Neutrophil (primary cell): ENCODE data around the gene LRRFIP1.
A peak's percentile ranks its signal among the peaks of the same experiment; 100 is the strongest.
"Not testable (repeated sequence)": the region's sequence is repeated elsewhere in the genome, so short reads cannot be mapped to it uniquely, and the experiment has no call there.

Experiments
- H3K27ac ChIP-seq: fragments of 200-600 bp; sonication (generic); 2 replicates; pipeline ENCODE4 v1.5.1; 2016; ENCODE audit warnings: mild to moderate bottlenecking, moderate library complexity
- H3K27me3 ChIP-seq: fragments of 200-600 bp; sonication (generic); 2 replicates; pipeline ENCODE4 v1.6.0; 2016; ENCODE audit warnings: mild to moderate bottlenecking
- H3K36me3 ChIP-seq: fragments of 200-600 bp; sonication (generic); 2 replicates; pipeline ENCODE4 v1.5.1; 2017
- H3K4me1 ChIP-seq, 2 experiments: fragments of 200-600 bp in 1 of 2; sonication (generic) in 1 of 2; 1 replicate in 1 of 2; 2 replicates in 1 of 2; pipeline versions ENCODE4 v1.5.1 to v1.6.1; 2013 to 2016; ENCODE audit warnings: low read depth in 1 of 2, low read length in 1 of 2, mild to moderate bottlenecking in 1 of 2, moderate library complexity in 1 of 2; ENCODE audit not compliant: control insufficient read depth in 1 of 2, insufficient read depth in 1 of 2
- H3K4me3 ChIP-seq, 2 experiments: fragments of 200-600 bp in 1 of 2; sonication (generic) in 1 of 2; 1 replicate in 1 of 2; 2 replicates in 1 of 2; pipeline ENCODE4 v1.5.1; 2013 to 2016; ENCODE audit warnings: low read depth in 1 of 2, low read length in 1 of 2, mild to moderate bottlenecking in 1 of 2, moderate library complexity in 1 of 2
- H3K9me3 ChIP-seq: fragments of 200-600 bp; sonication (generic); 2 replicates; pipeline ENCODE4 v1.5.1; 2016
- CTCF ChIP-seq: fragments of 200-600 bp; sonication (generic); IDR thresholded peaks from 2 replicates; pipeline ENCODE4 v1.5.1; 2016; ENCODE audit warnings: antibody characterized with exemption

The LRRFIP1 gene

DNA sequence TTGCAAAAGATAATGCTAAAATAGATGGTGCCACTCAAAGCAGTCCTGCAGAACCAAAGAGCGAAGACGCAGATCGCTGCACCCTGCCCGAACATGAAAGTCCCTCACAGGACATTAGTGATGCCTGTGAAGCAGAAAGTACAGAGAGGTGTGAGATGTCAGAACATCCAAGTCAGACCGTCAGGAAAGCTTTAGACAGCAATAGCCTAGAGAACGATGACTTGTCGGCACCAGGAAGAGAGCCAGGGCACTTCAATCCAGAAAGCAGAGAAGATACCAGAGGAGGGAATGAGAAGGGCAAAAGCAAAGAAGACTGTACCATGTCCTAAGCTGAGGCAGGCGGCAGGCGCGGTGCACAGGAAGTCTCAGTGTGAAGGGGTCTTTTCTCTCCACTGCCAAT, 136.4 kb downstream of the LRRFIP1 start:
- no peak overlapping the region for H3K4me3 ChIP-seq
- H3K9me3 ChIP-seq, result no peaks in the 10 kb centered on the region
- H3K36me3 ChIP-seq, result peaks cover 79% of the 10 kb centered on the region
- H3K27me3 ChIP-seq, result no peaks in the 10 kb centered on the region
- no peaks in the 10 kb centered on the region for H3K4me1 ChIP-seq
- no peak overlapping the region for H3K27ac ChIP-seq
- TF ChIP-seq CTCF, result no peak

DNA sequence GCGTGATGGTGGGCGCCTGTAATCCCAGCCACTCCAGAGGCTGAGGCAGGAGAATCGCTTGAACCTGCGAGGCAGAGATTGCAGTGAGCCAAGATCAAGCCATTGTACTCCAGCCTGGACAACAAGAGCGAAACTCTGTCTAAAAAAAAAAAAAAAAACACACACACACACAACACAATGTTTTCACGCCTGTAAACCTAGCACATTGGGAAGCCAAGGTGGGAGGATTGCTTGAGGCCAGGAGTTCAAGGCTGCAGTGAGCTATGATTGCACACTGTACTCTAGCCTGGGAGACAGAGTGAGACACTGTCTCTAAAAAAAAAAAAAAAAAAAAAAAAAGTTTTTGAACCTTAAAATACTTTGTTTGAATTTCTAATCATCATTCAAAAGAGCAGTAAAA, 137.7 kb downstream of the LRRFIP1 start:
- not testable (repeated sequence) for H3K9me3 ChIP-seq, H3K4me3 ChIP-seq, H3K27ac ChIP-seq, H3K27me3 ChIP-seq, H3K4me1 ChIP-seq
- peaks cover 79% of the 10 kb centered on the region for H3K36me3 ChIP-seq

DNA sequence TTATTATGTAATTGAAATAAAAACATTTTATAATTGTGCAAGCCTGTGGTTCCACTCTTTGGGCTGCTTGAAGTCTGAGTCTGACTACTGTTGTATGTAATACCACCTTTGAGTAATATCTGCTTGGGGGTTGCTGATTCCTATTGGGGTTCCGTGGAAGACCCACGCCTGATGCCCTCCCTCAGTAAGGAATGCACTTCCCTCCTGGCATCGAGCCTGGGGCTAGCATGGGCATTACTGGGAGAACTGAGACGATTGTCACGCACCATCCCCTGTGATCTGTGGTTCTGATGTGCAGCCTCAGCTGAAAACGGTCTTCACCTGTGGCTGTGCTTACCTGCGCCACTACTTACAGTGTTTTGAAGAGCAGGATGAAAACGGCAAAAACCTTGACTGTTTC, 138.5 kb downstream of the LRRFIP1 start:
- Histone ChIP-seq H3K4me3 (no peak overlapping the region), H3K27ac (peak overlapping the region; percentile 12), H3K36me3 (peaks cover 79% of the 10 kb centered on the region), H3K4me1 (no peaks in the 10 kb centered on the region), H3K9me3 (no peaks in the 10 kb centered on the region), H3K27me3 (no peaks in the 10 kb centered on the region)
- no peak for TF ChIP-seq CTCF

DNA sequence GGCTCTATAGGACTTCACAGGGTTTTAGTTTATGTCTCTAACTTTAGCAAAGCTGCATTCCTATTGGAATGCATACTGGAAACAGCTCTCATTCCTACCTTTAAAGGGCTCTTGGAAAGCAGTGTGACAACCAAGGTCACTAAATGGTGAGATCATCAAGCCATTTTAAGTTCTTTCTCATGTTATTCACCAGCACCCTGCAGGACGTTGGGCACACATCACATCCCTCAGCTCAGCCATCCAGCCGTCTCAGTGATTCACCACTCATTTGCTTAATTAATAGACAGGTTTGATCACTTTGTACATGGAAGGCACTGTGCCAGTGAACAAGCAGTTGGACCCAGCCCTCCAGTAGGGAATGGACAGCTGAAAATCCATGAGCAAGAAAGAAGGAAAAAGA, 139.0 kb downstream of the LRRFIP1 start:
- Histone ChIP-seq H3K9me3 (no peaks in the 10 kb centered on the region), H3K36me3 (peaks cover 79% of the 10 kb centered on the region)

GRCh38 chr2:237772513-237772912, 145.1 kb downstream of the LRRFIP1 start:
- Histone ChIP-seq H3K36me3 (peaks cover 91% of the 10 kb centered on the region), H3K4me3 (no peak overlapping the region), H3K27ac (no peak overlapping the region), H3K27me3 (no peaks in the 10 kb centered on the region), H3K4me1 (no peaks in the 10 kb centered on the region), H3K9me3 (no peaks in the 10 kb centered on the region)
- TF ChIP-seq CTCF, result no peak

More for the DNA sequence above, 139.0 kb downstream of the LRRFIP1 start:
- Histone ChIP-seq H3K27ac (peak overlapping the region; percentile 12), H3K4me3 (no peak overlapping the region), H3K27me3 (no peaks in the 10 kb centered on the region), H3K4me1 (no peaks in the 10 kb centered on the region)
- TF ChIP-seq CTCF, result no peak

DNA sequence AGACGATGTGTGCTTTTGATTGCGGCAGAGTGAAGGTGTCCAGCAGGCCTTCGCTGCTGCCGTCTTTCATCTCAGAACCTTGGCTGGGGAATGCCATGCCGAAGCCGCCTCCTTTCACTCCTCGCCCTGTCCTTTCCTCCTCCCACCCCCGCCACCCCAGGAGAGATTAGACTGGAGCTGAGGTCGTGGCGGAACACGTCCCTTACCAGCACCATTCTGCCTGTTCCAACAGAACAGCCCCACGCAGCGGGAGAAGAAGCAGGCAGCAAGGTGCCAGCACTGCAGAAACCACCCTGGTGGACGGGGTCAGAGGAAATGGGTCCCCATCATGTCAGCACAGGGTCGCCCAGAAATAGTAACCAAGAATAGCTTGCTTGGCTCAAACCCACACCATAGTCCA, 146.4 kb downstream of the LRRFIP1 start:
- H3K4me3 ChIP-seq, result no peak overlapping the region
- H3K27me3 ChIP-seq, result no peaks in the 10 kb centered on the region
- H3K4me1 ChIP-seq, result no peaks in the 10 kb centered on the region
- TF ChIP-seq CTCF, result no peak
- H3K27ac ChIP-seq, result no peak overlapping the region
- H3K9me3 ChIP-seq, result no peaks in the 10 kb centered on the region
- peaks cover 98% of the 10 kb centered on the region for H3K36me3 ChIP-seq
